Measurements from ENCODE around the gene COL4A2.
"Not testable (repeated sequence)": the region's sequence is repeated elsewhere in the genome, so short reads cannot be mapped to it uniquely, and the experiment has no call there.

COL4A2 gene

GRCh38 chr13:110522721-110523120, 215.6 kb downstream of the COL4A2 start:
- FAIRE-seq (no peak), DNase-seq (ENCODE audit: insufficient read length) (no peak)
- TF ChIP-seq POLR2A (IDR thresholded peaks at IDR 0.05; ENCODE audit: low read depth, low read length) = no peak
- TF ChIP-seq POLR2AphosphoS5 (IDR thresholded peaks at IDR 0.05; ENCODE audit: low read depth, low read length) = no peak
- no peak for TF ChIP-seq TAF1 (IDR thresholded peaks at IDR 0.05; ENCODE audit: borderline replicate concordance, low read depth, low read length)

GRCh38 chr13:110523180-110523579, 216.1 kb downstream of the COL4A2 start:
- DNase-seq (ENCODE audit: insufficient read length) (no peak), FAIRE-seq (no peak)
- TF ChIP-seq POLR2AphosphoS5 (IDR thresholded peaks at IDR 0.05; ENCODE audit: low read depth, low read length) (no peak), POLR2A (IDR thresholded peaks at IDR 0.05; ENCODE audit: low read depth, low read length) (no peak), TAF1 (IDR thresholded peaks at IDR 0.05; ENCODE audit: borderline replicate concordance, low read depth, low read length) (no peak)

GRCh38 chr13:110523838-110524540, 216.9 kb downstream of the COL4A2 start:
- DNase-seq (ENCODE audit: insufficient read length) = no peak
- FAIRE-seq = no peak
- no peak for TF ChIP-seq POLR2A (IDR thresholded peaks at IDR 0.05; ENCODE audit: low read depth, low read length)
- TF ChIP-seq POLR2AphosphoS5 (IDR thresholded peaks at IDR 0.05; ENCODE audit: low read depth, low read length) = no peak
- TF ChIP-seq TAF1 (IDR thresholded peaks at IDR 0.05; ENCODE audit: borderline replicate concordance, low read depth, low read length) = no peak

- TF ChIP-seq POLR2A (IDR thresholded peaks at IDR 0.05; ENCODE audit: low read depth, low read length) (no peak), TAF1 (IDR thresholded peaks at IDR 0.05; ENCODE audit: borderline replicate concordance, low read depth, low read length) (no peak), POLR2AphosphoS5 (IDR thresholded peaks at IDR 0.05; ENCODE audit: low read depth, low read length) (no peak)
- DNase-seq (ENCODE audit: insufficient read length) (no peak), FAIRE-seq (no peak)
Measured at GRCh38 chr13:110524541-110525257, 217.6 kb downstream of the COL4A2 start.

GRCh38 chr13:110525328-110526319, 218.5 kb downstream of the COL4A2 start:
- peak; percentile 48 for DNase-seq (ENCODE audit: insufficient read length)
- peak; percentile 46 for FAIRE-seq
- TF ChIP-seq POLR2AphosphoS5 (IDR thresholded peaks at IDR 0.05; ENCODE audit: low read depth, low read length) (no peak; the same call in 1 of the 2 replicates), TAF1 (IDR thresholded peaks at IDR 0.05; ENCODE audit: borderline replicate concordance, low read depth, low read length) (no peak), POLR2A (IDR thresholded peaks at IDR 0.05; ENCODE audit: low read depth, low read length) (no peak)

- DNase-seq (ENCODE audit: insufficient read length) (no peak), FAIRE-seq (no peak)
- no peak for TF ChIP-seq TAF1 (IDR thresholded peaks at IDR 0.05; ENCODE audit: borderline replicate concordance, low read depth, low read length)
- no peak for TF ChIP-seq POLR2AphosphoS5 (IDR thresholded peaks at IDR 0.05; ENCODE audit: low read depth, low read length)
- no peak for TF ChIP-seq POLR2A (IDR thresholded peaks at IDR 0.05; ENCODE audit: low read depth, low read length)
Measured at GRCh38 chr13:110528371-110528770, 221.3 kb downstream of the COL4A2 start.

GRCh38 chr13:110528911-110529310, 221.8 kb downstream of the COL4A2 start:
- TF ChIP-seq TAF1 (IDR thresholded peaks at IDR 0.05; ENCODE audit: borderline replicate concordance, low read depth, low read length) (no peak), POLR2A (IDR thresholded peaks at IDR 0.05; ENCODE audit: low read depth, low read length) (no peak), POLR2AphosphoS5 (IDR thresholded peaks at IDR 0.05; ENCODE audit: low read depth, low read length) (no peak)
- DNase-seq (ENCODE audit: insufficient read length) (no peak), FAIRE-seq (no peak)

GRCh38 chr13:110529522-110530311, 222.6 kb downstream of the COL4A2 start:
- FAIRE-seq (no peak), DNase-seq (ENCODE audit: insufficient read length) (no peak)
- no peak for TF ChIP-seq POLR2A (IDR thresholded peaks at IDR 0.05; ENCODE audit: low read depth, low read length)
- TF ChIP-seq POLR2AphosphoS5 (IDR thresholded peaks at IDR 0.05; ENCODE audit: low read depth, low read length) = no peak
- TF ChIP-seq TAF1 (IDR thresholded peaks at IDR 0.05; ENCODE audit: borderline replicate concordance, low read depth, low read length) = no peak

- no peak for TF ChIP-seq TAF1 (IDR thresholded peaks at IDR 0.05; ENCODE audit: borderline replicate concordance, low read depth, low read length)
- no peak for TF ChIP-seq POLR2AphosphoS5 (IDR thresholded peaks at IDR 0.05; ENCODE audit: low read depth, low read length)
- TF ChIP-seq POLR2A (IDR thresholded peaks at IDR 0.05; ENCODE audit: low read depth, low read length) = no peak
- no peak for DNase-seq (ENCODE audit: insufficient read length)
- no peak for FAIRE-seq
Measured at GRCh38 chr13:110531100-110531499, 224.0 kb downstream of the COL4A2 start.

GRCh38 chr13:110531671-110532083, 224.6 kb downstream of the COL4A2 start:
- DNase-seq (ENCODE audit: insufficient read length) = no peak
- no peak for FAIRE-seq
- no peak for TF ChIP-seq TAF1 (IDR thresholded peaks at IDR 0.05; ENCODE audit: borderline replicate concordance, low read depth, low read length)
- no peak for TF ChIP-seq POLR2A (IDR thresholded peaks at IDR 0.05; ENCODE audit: low read depth, low read length)
- no peak for TF ChIP-seq POLR2AphosphoS5 (IDR thresholded peaks at IDR 0.05; ENCODE audit: low read depth, low read length)

- FAIRE-seq; DNase-seq (ENCODE audit: insufficient read length): not testable (repeated sequence)
Measured at GRCh38 chr13:110532258-110532657, 225.2 kb downstream of the COL4A2 start.
